Muscle of leg (tissue), 11 donors: ENCODE measurements around the gene SMIM3. TPM values are rescaled to one million over a fixed set of nuclear protein-coding genes. Genes with fewer than 3 reads are reported as not detected.
"Not testable (repeated sequence)": the region's sequence is repeated elsewhere in the genome, so short reads cannot be mapped to it uniquely, and the experiment has no call there.

Source experiments
- DNase-seq: peaks from one replicate; pipeline ENCODE4 v3.0.0; 2013
- H3K27ac ChIP-seq: one replicate; pipeline ENCODE4 v1.5.1; 2013; ENCODE audit warnings: mild to moderate bottlenecking, low read length, control low read depth
- H3K27me3 ChIP-seq: one replicate; pipeline ENCODE4 v1.6.1; 2013; ENCODE audit warnings: low read length; ENCODE audit not compliant: control insufficient read depth, insufficient read depth
- H3K36me3 ChIP-seq: one replicate; pipeline ENCODE4 v1.6.1; 2013; ENCODE audit warnings: low read length; ENCODE audit not compliant: control insufficient read depth, insufficient read depth
- H3K4me1 ChIP-seq: one replicate; pipeline ENCODE4 v1.6.1; 2013; ENCODE audit warnings: low read length; ENCODE audit not compliant: control insufficient read depth, insufficient read depth
- H3K4me3 ChIP-seq: one replicate; pipeline ENCODE4 v1.5.1; 2013; ENCODE audit warnings: low read length, control low read depth
- H3K9me3 ChIP-seq: replicated peaks from 2 replicates; pipeline ENCODE4 v1.6.1; 2013; ENCODE audit warnings: low read depth, low read length; ENCODE audit not compliant: control insufficient read depth
- WGBS: methylation state at CpG from one replicate; pipeline ENCODE4 v1.1.5; 2013; ENCODE audit warnings: missing lambda C conversion rate; ENCODE audit not compliant: insufficient coverage; 5-methylcytosine and 5-hydroxymethylcytosine counted together
- polyA plus RNA-seq, 8 donors: library from polyadenylated mRNA; unstranded; fragments of 120-200 nt; gene quantifications; one replicate each; pipeline versions ENCODE4 v1.2.1 to v1.2.3, GENCODE V29; 2013; ENCODE audit warnings: inconsistent platforms in 1 of 8, low replicate concordance in 1 of 8; ENCODE audit not compliant: insufficient read length in 8 of 8, insufficient read depth in 1 of 8
- total RNA-seq: library from RNA; stranded (reverse); fragments of 120-200 nt; gene quantifications from one replicate; pipeline ENCODE4 v1.2.4, GENCODE V29; 2013

The SMIM3 gene
- total and polyA plus RNA-seq, 9 donors = 7.0 to 11.1 (median 8.1) TPM

DNA sequence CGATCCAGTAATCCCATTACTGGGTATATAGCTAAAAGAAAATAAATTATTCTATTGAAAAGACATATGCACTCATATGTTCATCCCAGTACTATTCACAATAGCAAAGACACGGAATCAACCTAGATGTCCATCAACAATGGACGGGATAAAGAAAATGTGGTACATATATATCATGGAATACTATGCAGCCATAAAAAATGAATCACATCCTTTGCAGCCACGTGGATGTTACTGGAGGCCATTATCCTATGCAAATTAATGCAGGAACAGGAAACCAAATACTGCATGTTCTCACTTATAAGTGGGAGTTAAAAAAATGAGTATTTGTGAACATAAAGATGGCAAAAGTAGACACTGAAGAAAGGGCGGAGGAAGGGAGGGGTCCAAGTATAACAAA lies 51.2 kb downstream of the SMIM3 start:
- H3K9me3 ChIP-seq = no peaks in the 10 kb centered on the region
- H3K27ac ChIP-seq = no peak overlapping the region
- no CpG with 5 or more reads among the region's 5 CpGs for WGBS
- no peaks in the 10 kb centered on the region for H3K4me1 ChIP-seq
- no peak for DNase-seq
- H3K27me3 ChIP-seq = no peaks in the 10 kb centered on the region
- no peak overlapping the region for H3K4me3 ChIP-seq
- no peaks in the 10 kb centered on the region for H3K36me3 ChIP-seq

DNA sequence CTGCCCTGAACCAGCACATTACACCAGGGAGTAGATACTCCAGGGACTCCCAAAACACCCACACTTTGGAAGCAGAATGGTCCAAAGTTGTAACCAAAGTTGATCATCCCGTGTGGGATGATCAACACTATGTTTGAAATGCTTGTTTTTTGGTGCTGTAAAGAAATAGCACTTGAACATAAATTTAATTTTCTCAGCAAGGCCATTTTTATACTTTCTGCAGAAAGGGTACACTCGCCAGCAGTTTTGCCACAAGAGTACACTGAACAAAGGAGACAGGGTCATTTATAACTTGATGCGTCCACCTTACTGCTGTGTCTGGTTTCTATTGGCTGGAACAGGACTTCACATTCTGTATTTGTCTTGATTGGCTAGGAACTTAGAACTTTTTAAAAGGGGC lies 53.3 kb downstream of the SMIM3 start:
- no CpG with 5 or more reads among the region's 3 CpGs for WGBS
- not testable (repeated sequence) for H3K4me3 ChIP-seq, H3K36me3 ChIP-seq, H3K4me1 ChIP-seq, DNase-seq, H3K27ac ChIP-seq, H3K9me3 ChIP-seq, H3K27me3 ChIP-seq

DNA sequence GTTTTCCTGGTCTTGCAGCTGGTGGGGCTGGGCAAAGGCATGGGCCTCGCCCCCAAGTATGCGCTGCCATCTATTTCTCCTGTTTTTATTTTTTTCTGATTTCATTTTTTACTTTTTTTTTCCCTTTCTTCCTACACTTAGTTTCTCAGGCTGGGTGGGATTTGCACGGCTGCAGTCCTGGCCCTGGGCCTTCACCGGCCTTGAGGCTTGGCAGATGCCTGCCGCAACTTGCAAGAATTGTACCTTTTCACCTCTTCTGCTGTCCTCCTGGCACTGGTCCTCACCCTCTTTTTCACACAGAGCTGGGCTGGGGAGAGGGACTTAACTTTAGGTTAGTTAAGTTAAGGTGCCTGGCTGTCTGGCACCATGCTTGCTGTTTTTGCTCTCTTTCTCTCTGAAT lies 57.5 kb downstream of the SMIM3 start:
- Histone ChIP-seq H3K36me3 (no peaks in the 10 kb centered on the region), H3K9me3 (no peaks in the 10 kb centered on the region), H3K4me3 (no peak overlapping the region), H3K27ac (no peak overlapping the region), H3K4me1 (no peaks in the 10 kb centered on the region), H3K27me3 (no peaks in the 10 kb centered on the region)
- WGBS = no CpG with 5 or more reads among the region's 5 CpGs
- no peak for DNase-seq

DNA sequence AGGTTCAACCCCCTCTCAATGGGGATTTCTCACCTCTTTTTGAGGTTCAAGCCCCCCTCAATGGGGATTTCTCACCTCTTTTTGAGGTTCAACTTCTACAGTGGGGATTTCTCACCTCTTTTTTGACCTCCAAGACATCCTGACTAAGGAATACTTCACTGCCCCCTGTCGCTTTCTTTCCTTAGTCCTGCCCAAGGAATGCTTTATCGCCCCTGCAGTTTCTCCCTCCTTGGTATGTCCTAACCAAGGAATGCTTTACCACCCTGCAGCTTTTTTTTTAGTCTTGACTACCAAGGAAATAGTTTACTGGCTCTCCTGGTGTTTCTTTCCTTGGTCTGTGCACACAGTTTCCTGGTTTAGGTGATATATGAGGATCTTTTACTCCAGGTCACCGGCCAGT lies 58.1 kb downstream of the SMIM3 start:
- no peak overlapping the region for H3K27ac ChIP-seq
- DNase-seq = no peak
- no peak overlapping the region for H3K4me3 ChIP-seq
- no peaks in the 10 kb centered on the region for H3K36me3 ChIP-seq
- H3K27me3 ChIP-seq = no peaks in the 10 kb centered on the region
- 100% methylated on average over 1 of the region's 3 CpGs for WGBS
- H3K4me1 ChIP-seq = no peaks in the 10 kb centered on the region
- H3K9me3 ChIP-seq = no peaks in the 10 kb centered on the region

DNA sequence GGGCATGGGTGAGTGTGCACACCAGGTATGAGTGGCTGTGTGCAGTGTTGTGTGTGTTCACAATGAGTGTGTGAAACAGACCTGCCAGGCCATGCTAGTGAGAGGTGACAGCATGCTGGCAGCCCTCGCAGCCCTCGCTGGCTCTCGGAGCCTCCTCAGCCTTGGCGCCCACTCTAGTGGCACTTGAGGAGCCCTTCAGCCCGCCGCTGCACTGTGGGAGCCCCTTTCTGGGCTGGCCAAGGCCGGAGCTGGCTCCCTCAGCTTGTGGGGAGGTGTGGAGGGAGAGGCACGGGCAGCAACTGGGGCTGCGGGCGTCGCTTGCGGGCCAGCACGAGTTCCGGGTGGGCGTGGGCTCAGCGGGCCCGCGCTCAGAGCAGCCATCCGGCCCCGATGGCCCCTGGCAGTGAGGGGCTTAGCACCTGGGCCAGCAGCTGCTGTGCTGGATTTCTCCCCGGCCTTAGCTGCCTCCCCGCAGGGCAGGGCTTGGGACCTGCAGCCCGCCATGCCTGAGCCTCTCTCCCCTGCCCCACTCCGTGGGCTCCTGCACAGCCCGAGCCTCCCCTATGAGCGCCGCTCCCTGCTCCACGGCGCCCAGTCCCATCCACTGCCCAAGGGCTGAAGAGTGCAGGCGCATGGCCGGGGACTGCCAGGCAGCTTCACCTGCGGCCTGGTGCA lies 66.8 kb downstream of the SMIM3 start:
- not testable (repeated sequence) for H3K4me1 ChIP-seq, H3K9me3 ChIP-seq, H3K27me3 ChIP-seq, H3K4me3 ChIP-seq, DNase-seq, H3K36me3 ChIP-seq, H3K27ac ChIP-seq
- WGBS = 85% methylated on average over 31 of the region's 32 CpGs

DNA sequence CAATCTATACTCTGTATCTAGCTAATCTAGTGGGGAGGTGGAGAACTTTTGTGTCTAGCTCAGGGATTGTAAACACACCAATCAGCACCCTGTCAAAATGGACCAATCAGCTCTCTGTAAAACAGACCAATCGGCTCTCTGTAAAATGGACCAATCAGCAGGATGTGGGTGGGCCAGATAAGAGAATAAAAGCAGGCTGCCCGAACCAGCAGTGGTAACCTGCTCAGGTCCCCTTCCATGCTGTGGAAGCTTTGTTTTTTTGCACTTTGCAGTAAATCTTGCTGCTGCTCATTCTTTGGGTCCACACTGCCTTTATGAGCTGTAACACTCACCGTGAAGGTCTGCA lies 67.7 kb downstream of the SMIM3 start, which contains the start of gene IRGM:
Gene IRGM, plus strand, starts transcription at position 214 of the 346 bp plus-strand sequence. CDS start 1,603 bp downstream, outside the sequence.
- DNase-seq, H3K36me3 ChIP-seq, H3K4me1 ChIP-seq, H3K9me3 ChIP-seq, H3K4me3 ChIP-seq, H3K27me3 ChIP-seq, H3K27ac ChIP-seq: not testable (repeated sequence)
- WGBS = 64% methylated on average over 2 of the region's 3 CpGs

Other genes with a start within 250 kb of the SMIM3 start
- gene SYNPO, start 138.1 kb upstream of the SMIM3 start, total RNA-seq = 7.7 TPM
- 10 to 100 TPM; 23.9 to 32.1 (median 28.7) TPM for gene SYNPO, start 138.1 kb upstream of the SMIM3 start, polyA plus RNA-seq
- gene MYOZ3, start 117.5 kb upstream of the SMIM3 start, total RNA-seq = 7.7 TPM
- gene MYOZ3, start 117.5 kb upstream of the SMIM3 start, polyA plus RNA-seq = 10 to 100 TPM in 4 of 8 donors, 1 to 10 TPM in 4; 7.2 to 15.7 (median 9.8) TPM
- gene RBM22, start 77.7 kb upstream of the SMIM3 start, total RNA-seq = 32.0 TPM
- 10 to 100 TPM; 36.9 to 44.9 (median 40.8) TPM for gene RBM22, start 77.7 kb upstream of the SMIM3 start, polyA plus RNA-seq
- gene DCTN4, start 19.7 kb upstream of the SMIM3 start, total RNA-seq = 34.6 TPM
- 10 to 100 TPM; 33.1 to 43.8 (median 36.7) TPM for gene DCTN4, start 19.7 kb upstream of the SMIM3 start, polyA plus RNA-seq
- not detected for gene IRGM, start 67.8 kb downstream of the SMIM3 start, total RNA-seq
- gene IRGM, start 67.8 kb downstream of the SMIM3 start, polyA plus RNA-seq = under 1 TPM in 2 of 8 donors, not detected in 6; 0.20 to 0.29 TPM
- gene ZNF300, start 126.2 kb downstream of the SMIM3 start, total RNA-seq = 11.0 TPM
- gene ZNF300, start 126.2 kb downstream of the SMIM3 start, polyA plus RNA-seq = 10 to 100 TPM in 6 of 8 donors, 1 to 10 TPM in 2; 8.8 to 12.9 (median 11.3) TPM
- gene GPX3, start 241.8 kb downstream of the SMIM3 start, total RNA-seq = 41.5 TPM
- gene GPX3, start 241.8 kb downstream of the SMIM3 start, polyA plus RNA-seq = 10 to 100 TPM; 28.8 to 91.7 (median 42.7) TPM